HepG2 (cell line): Measurements from ENCODE around the gene COL18A1. TPM values are rescaled to one million over a fixed set of nuclear protein-coding genes. Genes with fewer than 3 reads are reported as not detected.

Experiments
- DR1 ChIP-seq: sonication (generic); formaldehyde crosslinking; IDR thresholded peaks from 2 replicates; pipeline ENCODE4 v1.8.0; 2021; ENCODE audit warnings: mild to moderate bottlenecking, missing genetic modification reagents, inconsistent platforms
- FOXC1 ChIP-seq: sonication (generic); formaldehyde crosslinking; IDR thresholded peaks from 2 replicates; pipeline ENCODE4 v1.8.0; 2022; ENCODE audit warnings: mild to moderate bottlenecking, missing genetic modification reagents, borderline replicate concordance
- GATA4 ChIP-seq: sonication (generic); IDR thresholded peaks from 2 replicates; pipeline ENCODE4 v1.6.1; 2016; ENCODE audit warnings: antibody characterized with exemption, low read depth, borderline replicate concordance
- KDM3A ChIP-seq: IDR thresholded peaks from 2 replicates; pipeline ENCODE4 v1.6.1; 2018; ENCODE audit warnings: low read depth, missing compliant biosample characterization
- KMT2A ChIP-seq: sonication (generic); formaldehyde crosslinking; IDR thresholded peaks from 2 replicates; pipeline ENCODE4 v1.4.0; 2020; ENCODE audit warnings: missing genetic modification reagents
- KMT2B ChIP-seq: IDR thresholded peaks from 2 replicates; pipeline ENCODE4 v1.6.1; 2016; ENCODE audit warnings: missing genetic modification reagents, missing compliant biosample characterization
- PHF8 ChIP-seq: sonication (generic); formaldehyde crosslinking; IDR thresholded peaks from 2 replicates; pipeline ENCODE4 v1.5.0; 2020; ENCODE audit warnings: missing genetic modification reagents
- RBFOX2 ChIP-seq: fragments of 200-400 bp; formaldehyde crosslinking; IDR thresholded peaks from 2 replicates; pipeline ENCODE4 v1.6.1; 2017; ENCODE audit warnings: low read depth, mild to moderate bottlenecking, low read length
- SAP130 ChIP-seq: IDR thresholded peaks from 2 replicates; pipeline ENCODE4 v1.6.1; 2016; ENCODE audit warnings: low read depth
- SPEN ChIP-seq: sonication (generic); formaldehyde crosslinking; IDR thresholded peaks from 2 replicates; pipeline ENCODE4 v1.5.1; 2020; ENCODE audit warnings: low read depth, mild to moderate bottlenecking, missing genetic modification reagents
- SYNCRIP ChIP-seq: fragments of 200-400 bp; formaldehyde crosslinking; IDR thresholded peaks from 2 replicates; pipeline ENCODE4 v1.6.1; 2018; ENCODE audit warnings: mild to moderate bottlenecking, low read depth, low read length; ENCODE audit not compliant: insufficient read depth
- TBX2 ChIP-seq: sonication (generic); formaldehyde crosslinking; IDR thresholded peaks from 2 replicates; pipeline ENCODE4 v1.5.0; 2020; ENCODE audit warnings: missing genetic modification reagents, mild to moderate bottlenecking, borderline replicate concordance
- THAP8 ChIP-seq: sonication (generic); formaldehyde crosslinking; IDR thresholded peaks from 2 replicates; pipeline ENCODE4 v1.5.1; 2020; ENCODE audit warnings: missing genetic modification reagents, mild to moderate bottlenecking, borderline replicate concordance
- THRA ChIP-seq: sonication (generic); formaldehyde crosslinking; IDR thresholded peaks from 2 replicates; pipeline ENCODE4 v1.4.0; 2020; ENCODE audit warnings: missing genetic modification reagents, borderline replicate concordance
- ZC3H13 ChIP-seq: sonication (generic); formaldehyde crosslinking; IDR thresholded peaks from 2 replicates; pipeline ENCODE4 v1.8.1; 2023; ENCODE audit warnings: mild to moderate bottlenecking, missing genetic modification reagents, moderate library complexity
- ZFX ChIP-seq: sonication (generic); formaldehyde crosslinking; IDR thresholded peaks from 2 replicates; pipeline ENCODE4 v1.4.0; 2020; ENCODE audit warnings: mild to moderate bottlenecking, low read depth, missing genetic modification reagents, moderate library complexity
- ZNF430 ChIP-seq: sonication (generic); formaldehyde crosslinking; IDR thresholded peaks from 2 replicates; pipeline ENCODE4 v1.9.0; 2021; ENCODE audit warnings: mild to moderate bottlenecking, missing genetic modification reagents
- ZNF496 ChIP-seq: sonication (generic); formaldehyde crosslinking; IDR thresholded peaks from 2 replicates; pipeline ENCODE4 v1.8.1; 2023; ENCODE audit warnings: mild to moderate bottlenecking, moderate library complexity, missing genetic modification reagents; ENCODE audit not compliant: insufficient replicate concordance
- polyA plus RNA-seq, 8 experiments: library from polyadenylated mRNA; depleted of rRNA in 3 of 8; stranded (reverse) in 7 of 8; unstranded in 1 of 8; fragments of >200 nt; fragmentation: Illumina TruSeq in 4 of 8; extraction: Trizol in 4 of 8; gene quantifications; 2 replicates each; pipeline versions ENCODE4 v1.2.1 to v1.2.3, GENCODE V29; 2011 to 2016; ENCODE audit warnings: low read depth in 4 of 8, missing spikeins in 1 of 8, mixed read lengths in 1 of 8; ENCODE audit not compliant: insufficient read depth in 1 of 8
- total RNA-seq, 5 experiments: library from RNA; depleted of rRNA; stranded (reverse); fragments of >200 nt; fragmentation: Illumina TruSeq; extraction: Trizol; gene quantifications; 2 replicates each; pipeline ENCODE4 v1.2.3, GENCODE V29; 2016; ENCODE audit warnings: low read depth in 1 of 5
- TF ChIP-seq, protein P1 (sequence below): sonication (generic); formaldehyde crosslinking; IDR thresholded peaks from 2 replicates; pipeline ENCODE4 v1.5.0; 2020; ENCODE audit warnings: mild to moderate bottlenecking, missing genetic modification reagents, borderline replicate concordance
- TF ChIP-seq, protein P2 (sequence below): sonication (generic); formaldehyde crosslinking; IDR thresholded peaks from 2 replicates; pipeline ENCODE4 v1.5.0; 2020; ENCODE audit warnings: missing genetic modification reagents, mild to moderate bottlenecking, borderline replicate concordance

COL18A1 gene
- total and polyA plus RNA-seq, 2 of the 13 experiments (the other 11 are each of a cell fraction or from before 2014, with no cell fraction given): 79.0 to 102 TPM

GRCh38 chr21:45405819-45406762 is 1.1 kb downstream of the COL18A1 start (continued):
- TF ChIP-seq, protein P1, sequence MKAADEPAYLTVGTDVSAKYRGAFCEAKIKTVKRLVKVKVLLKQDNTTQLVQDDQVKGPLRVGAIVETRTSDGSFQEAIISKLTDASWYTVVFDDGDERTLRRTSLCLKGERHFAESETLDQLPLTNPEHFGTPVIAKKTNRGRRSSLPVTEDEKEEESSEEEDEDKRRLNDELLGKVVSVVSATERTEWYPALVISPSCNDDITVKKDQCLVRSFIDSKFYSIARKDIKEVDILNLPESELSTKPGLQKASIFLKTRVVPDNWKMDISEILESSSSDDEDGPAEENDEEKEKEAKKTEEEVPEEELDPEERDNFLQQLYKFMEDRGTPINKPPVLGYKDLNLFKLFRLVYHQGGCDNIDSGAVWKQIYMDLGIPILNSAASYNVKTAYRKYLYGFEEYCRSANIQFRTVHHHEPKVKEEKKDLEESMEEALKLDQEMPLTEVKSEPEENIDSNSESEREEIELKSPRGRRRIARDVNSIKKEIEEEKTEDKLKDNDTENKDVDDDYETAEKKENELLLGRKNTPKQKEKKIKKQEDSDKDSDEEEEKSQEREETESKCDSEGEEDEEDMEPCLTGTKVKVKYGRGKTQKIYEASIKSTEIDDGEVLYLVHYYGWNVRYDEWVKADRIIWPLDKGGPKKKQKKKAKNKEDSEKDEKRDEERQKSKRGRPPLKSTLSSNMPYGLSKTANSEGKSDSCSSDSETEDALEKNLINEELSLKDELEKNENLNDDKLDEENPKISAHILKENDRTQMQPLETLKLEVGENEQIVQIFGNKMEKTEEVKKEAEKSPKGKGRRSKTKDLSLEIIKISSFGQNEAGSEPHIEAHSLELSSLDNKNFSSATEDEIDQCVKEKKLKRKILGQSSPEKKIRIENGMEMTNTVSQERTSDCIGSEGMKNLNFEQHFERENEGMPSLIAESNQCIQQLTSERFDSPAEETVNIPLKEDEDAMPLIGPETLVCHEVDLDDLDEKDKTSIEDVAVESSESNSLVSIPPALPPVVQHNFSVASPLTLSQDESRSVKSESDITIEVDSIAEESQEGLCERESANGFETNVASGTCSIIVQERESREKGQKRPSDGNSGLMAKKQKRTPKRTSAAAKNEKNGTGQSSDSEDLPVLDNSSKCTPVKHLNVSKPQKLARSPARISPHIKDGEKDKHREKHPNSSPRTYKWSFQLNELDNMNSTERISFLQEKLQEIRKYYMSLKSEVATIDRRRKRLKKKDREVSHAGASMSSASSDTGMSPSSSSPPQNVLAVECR (CRISPR knock-in tag): peak; percentile 19; the same call in 1 of the 2 replicates
- TF ChIP-seq FOXC1 (CRISPR knock-in tag) (no peak), RBFOX2 (peak; percentile 80), SPEN (peak; percentile 24; the same call in 1 of the 2 replicates), ZNF496 (CRISPR knock-in tag) (no peak), ZC3H13 (CRISPR knock-in tag) (peak; percentile 17; the same call in 1 of the 2 replicates), THRA (CRISPR knock-in tag) (peak; percentile 82; the same call in 1 of the 2 replicates), GATA4 (no peak), TBX2 (CRISPR knock-in tag) (peak; percentile 35), THAP8 (CRISPR knock-in tag) (no peak), KMT2B (CRISPR knock-in tag) (0 out of 2 replicates have a peak, but pooled peaks have one; percentile 9), SYNCRIP (no peak), KMT2A (CRISPR knock-in tag) (0 out of 2 replicates have a peak, but pooled peaks have one; percentile 28), ZNF430 (CRISPR knock-in tag) (0 out of 2 replicates have a peak, but pooled peaks have one; percentile 28), KDM3A (no peak; the same call in 1 of the 2 replicates), DR1 (CRISPR knock-in tag) (0 out of 2 replicates have a peak, but pooled peaks have one; percentile 40), PHF8 (CRISPR knock-in tag) (peak; percentile 59), SAP130 (CRISPR knock-in tag) (peak; percentile 6; the same call in 1 of the 2 replicates), ZFX (CRISPR knock-in tag) (peak; percentile 67)
- TF ChIP-seq, protein P2, sequence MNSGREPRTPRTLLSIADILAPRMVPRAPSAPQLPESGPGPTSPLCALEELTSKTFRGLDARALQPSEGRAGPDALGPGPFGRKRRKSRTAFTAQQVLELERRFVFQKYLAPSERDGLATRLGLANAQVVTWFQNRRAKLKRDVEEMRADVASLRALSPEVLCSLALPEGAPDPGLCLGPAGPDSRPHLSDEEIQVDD (CRISPR knock-in tag): 0 out of 2 replicates have a peak, but pooled peaks have one; percentile 26
